Cardiac ventricle fibroblast (primary cell): ENCODE data around the gene OR2D2. TPM values are rescaled to one million over a fixed set of nuclear protein-coding genes. Genes with fewer than 3 reads are reported as not detected.

Experiments used
- total RNA-seq: library from RNA; depleted of rRNA; stranded (reverse); fragments of >200 nt; gene quantifications from 2 replicates; pipeline ENCODE4 v1.2.3, GENCODE V29; 2015

Gene OR2D2, protein sequence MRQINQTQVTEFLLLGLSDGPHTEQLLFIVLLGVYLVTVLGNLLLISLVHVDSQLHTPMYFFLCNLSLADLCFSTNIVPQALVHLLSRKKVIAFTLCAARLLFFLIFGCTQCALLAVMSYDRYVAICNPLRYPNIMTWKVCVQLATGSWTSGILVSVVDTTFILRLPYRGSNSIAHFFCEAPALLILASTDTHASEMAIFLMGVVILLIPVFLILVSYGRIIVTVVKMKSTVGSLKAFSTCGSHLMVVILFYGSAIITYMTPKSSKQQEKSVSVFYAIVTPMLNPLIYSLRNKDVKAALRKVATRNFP
- total RNA-seq = not detected in 2 replicates

DNA sequence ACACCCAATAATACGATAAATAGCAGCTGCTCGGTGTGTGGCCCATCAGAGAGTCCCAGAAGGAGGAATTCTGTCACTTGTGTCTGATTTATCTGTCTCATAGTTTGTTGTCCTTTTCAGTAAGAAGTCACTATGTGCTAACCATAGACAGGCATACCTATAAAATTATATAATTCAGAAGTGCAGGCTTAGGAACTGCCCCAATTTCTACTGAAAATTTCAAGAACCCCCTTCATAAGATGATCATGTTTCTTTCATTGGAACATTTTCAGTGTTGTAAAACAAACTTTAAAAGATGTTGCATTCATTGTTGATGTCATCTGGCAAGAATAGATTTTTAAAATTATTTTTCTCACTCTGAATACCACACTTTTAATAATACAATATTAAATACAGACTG, at the start of gene OR2D2:
Gene OR2D2 (minus strand): TSS at position 101 of the 400 bp plus-strand sequence. CDS start 0 bp downstream, at position 101.

DNA sequence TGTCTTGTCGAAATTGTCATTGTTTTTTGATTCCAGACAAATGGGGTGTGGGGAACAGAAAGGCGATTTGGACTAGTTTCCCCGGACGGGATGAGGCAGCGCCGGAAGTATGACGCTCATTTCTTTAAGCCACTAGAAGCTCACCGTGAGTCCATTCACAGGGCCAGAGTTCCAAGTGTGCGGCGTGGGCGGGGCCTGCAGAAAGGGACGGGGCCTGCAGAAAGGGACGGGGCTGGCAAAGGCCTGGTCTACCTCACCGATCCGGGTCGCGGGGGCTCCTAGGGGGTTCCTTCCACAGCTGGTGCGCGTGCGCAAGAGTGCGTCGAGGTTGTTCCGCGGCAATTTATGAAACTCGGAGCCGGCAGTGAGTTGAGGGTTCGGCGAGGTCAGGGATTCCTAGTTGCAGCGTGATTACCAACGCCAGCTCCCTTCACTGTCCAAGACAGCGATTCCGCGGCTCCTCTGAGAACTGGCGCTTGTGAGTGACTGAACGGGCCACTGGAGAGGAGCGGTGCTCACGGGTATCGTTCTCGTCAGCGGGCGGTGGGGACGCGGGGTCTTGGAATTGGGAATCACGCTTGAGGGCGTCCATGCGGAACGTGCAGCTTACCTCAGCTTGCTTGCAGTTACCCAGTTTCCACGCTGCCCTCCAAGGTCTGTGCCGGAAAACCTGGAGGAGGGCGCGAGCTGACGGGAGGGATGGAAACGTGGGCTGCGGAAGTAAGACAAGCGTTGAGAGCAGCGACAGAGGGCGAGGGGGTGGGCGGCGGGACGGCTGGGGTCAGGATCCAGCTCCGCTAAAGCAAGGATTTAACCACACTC, 34.1 kb upstream of the OR2D2 start, which contains the start of gene ZNF215:
Gene ZNF215 (plus strand): TSS at position 219 of the 822 bp plus-strand sequence. CDS start 5,847 bp downstream, outside the sequence.

DNA sequence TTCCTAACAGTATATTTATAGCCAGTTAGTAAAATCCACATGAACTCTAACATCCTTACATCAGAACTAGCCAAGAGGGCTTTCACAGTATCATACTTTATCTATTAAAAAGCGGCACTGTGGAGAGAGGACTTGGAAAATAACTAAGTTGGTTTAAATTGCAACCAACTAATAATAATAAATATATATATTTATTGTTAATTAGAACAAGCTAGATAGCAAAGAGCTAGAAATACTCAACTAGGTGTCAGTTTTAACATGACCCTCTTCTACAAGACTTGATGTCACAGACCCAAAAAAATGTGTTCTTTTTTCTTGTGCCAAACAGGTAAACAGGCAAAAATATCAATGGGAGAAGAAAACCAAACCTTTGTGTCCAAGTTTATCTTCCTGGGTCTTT, 28.4 kb upstream of the OR2D2 start, which contains the start of gene OR2D3:
Gene OR2D3 (plus strand): TSS at position 301 of the 400 bp plus-strand sequence. CDS start 0 bp downstream, at position 301.

GRCh38 chr11:6876325-6876724, 16.0 kb downstream of the OR2D2 start, which contains the start of gene OR10A4:
OR10A4 (plus strand) TSS chr11:6876625; CDS start chr11:6876648, 23 bp downstream.

DNA sequence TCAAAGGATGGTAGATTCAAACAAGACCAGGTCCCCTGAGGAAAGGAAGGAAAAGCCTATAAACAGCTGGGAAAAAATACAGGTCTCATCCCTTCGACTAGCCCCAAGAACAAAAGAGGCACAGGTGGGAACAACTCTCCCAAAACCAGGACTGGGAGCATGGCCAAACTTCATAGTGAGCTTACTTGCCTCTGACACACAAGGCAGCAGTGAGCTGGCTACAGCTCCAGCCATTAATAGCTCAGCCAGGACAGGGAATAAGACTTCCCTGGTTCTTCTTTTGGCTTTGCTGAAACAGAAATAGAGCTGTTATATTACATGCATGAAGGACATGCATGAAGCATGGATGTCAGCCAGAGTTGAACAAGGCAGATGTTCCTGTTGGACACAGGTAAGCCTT, 29.3 kb downstream of the OR2D2 start, which contains the start of gene OR10A2:
Gene OR10A2 (plus strand): TSS at position 97 of the 400 bp plus-strand sequence. CDS start 6,698 bp downstream, outside the sequence.

GRCh38 chr11:6845383-6845782, 46.9 kb downstream of the OR2D2 start, which contains the start of gene OR10A5:
OR10A5 (plus strand) TSS chr11:6845683; CDS start chr11:6845683, 0 bp downstream.

Other genes with a start within 250 kb of the OR2D2 start
- 1.6 and 2.0 TPM in 2 replicates for gene DCHS1, start 236.7 kb downstream of the OR2D2 start, total RNA-seq
- 36.9 and 60.1 TPM in 2 replicates for gene MRPL17, start 209.2 kb downstream of the OR2D2 start, total RNA-seq
- gene OR2AG2, start 120.5 kb downstream of the OR2D2 start, total RNA-seq = not detected in 2 replicates
- not detected in 2 replicates for gene OR2AG1, start 109.5 kb downstream of the OR2D2 start, total RNA-seq
- 0.06 TPM in 1 of 2 replicates, not detected in the other for gene OR6A2, start 92.8 kb downstream of the OR2D2 start, total RNA-seq
- not detected in 2 replicates for gene OR10A5, start 46.8 kb downstream of the OR2D2 start, total RNA-seq
- not detected in 2 replicates for gene OR10A2, start 29.4 kb downstream of the OR2D2 start, total RNA-seq
- gene OR10A4, start 15.9 kb downstream of the OR2D2 start, total RNA-seq = not detected in 2 replicates
- gene OR2D3, start 28.5 kb upstream of the OR2D2 start, total RNA-seq = not detected in 2 replicates
- 0.98 and 2.0 TPM in 2 replicates for gene ZNF215, start 33.9 kb upstream of the OR2D2 start, total RNA-seq
- 1.00 and 2.0 TPM in 2 replicates for gene ZNF214, start 127.8 kb upstream of the OR2D2 start, total RNA-seq
- gene NLRP14, start 128.0 kb upstream of the OR2D2 start, total RNA-seq = 0.05 TPM in 1 of 2 replicates, not detected in the other
- not detected in 2 replicates for gene RBMXL2, start 196.5 kb upstream of the OR2D2 start, total RNA-seq